GM06990 (cell line): Measurements from ENCODE around the gene ANO1.

Experiments
- DNase-seq: peaks from one replicate; pipeline ENCODE4 v3.0.0-alpha.2; 2011; ENCODE audit not compliant: insufficient read length; ENCODE audit errors: extremely low read depth
- H3K27me3 ChIP-seq: replicated peaks from 2 replicates; pipeline ENCODE4 v1.6.0; 2011; ENCODE audit warnings: low read length; ENCODE audit not compliant: control insufficient read depth, insufficient read depth
- H3K36me3 ChIP-seq: 2 replicates; pipeline ENCODE4 v1.5.1; 2011; ENCODE audit warnings: low read length; ENCODE audit not compliant: control insufficient read depth, insufficient read depth
- H3K4me3 ChIP-seq: replicated peaks from 2 replicates; pipeline ENCODE4 v1.5.1; 2011; ENCODE audit warnings: low read depth, mild to moderate bottlenecking, control low read depth, low read length
- TF ChIP-seq, protein P1 (sequence below): IDR thresholded peaks from 2 replicates; pipeline ENCODE4 v1.5.1; 2011; ENCODE audit warnings: low read length, control low read depth, mild to moderate bottlenecking, inconsistent platforms; ENCODE audit not compliant: insufficient read depth, poor library complexity, severe bottlenecking

ANO1 gene

DNA sequence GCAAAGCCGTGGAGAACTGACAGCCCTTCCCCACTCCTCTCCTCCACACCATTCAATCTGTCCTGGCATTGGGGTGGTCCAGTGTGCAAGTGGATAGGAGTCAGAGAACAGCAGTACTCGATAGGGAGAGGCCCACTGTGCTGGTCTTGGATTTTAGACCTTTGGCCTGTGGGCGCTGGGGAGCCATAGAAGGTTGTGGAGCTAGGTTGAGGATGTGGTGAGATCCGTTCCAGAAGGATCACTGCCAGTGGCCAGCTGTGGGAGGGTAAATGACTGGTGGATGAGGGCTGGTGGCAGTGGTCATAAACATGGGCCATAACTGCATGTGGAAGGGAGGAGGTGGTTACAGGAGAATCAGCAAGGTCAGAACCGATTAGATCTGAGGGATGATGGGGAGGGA is 28.6 kb downstream of the ANO1 start:
- TF ChIP-seq, protein P1, sequence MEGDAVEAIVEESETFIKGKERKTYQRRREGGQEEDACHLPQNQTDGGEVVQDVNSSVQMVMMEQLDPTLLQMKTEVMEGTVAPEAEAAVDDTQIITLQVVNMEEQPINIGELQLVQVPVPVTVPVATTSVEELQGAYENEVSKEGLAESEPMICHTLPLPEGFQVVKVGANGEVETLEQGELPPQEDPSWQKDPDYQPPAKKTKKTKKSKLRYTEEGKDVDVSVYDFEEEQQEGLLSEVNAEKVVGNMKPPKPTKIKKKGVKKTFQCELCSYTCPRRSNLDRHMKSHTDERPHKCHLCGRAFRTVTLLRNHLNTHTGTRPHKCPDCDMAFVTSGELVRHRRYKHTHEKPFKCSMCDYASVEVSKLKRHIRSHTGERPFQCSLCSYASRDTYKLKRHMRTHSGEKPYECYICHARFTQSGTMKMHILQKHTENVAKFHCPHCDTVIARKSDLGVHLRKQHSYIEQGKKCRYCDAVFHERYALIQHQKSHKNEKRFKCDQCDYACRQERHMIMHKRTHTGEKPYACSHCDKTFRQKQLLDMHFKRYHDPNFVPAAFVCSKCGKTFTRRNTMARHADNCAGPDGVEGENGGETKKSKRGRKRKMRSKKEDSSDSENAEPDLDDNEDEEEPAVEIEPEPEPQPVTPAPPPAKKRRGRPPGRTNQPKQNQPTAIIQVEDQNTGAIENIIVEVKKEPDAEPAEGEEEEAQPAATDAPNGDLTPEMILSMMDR, result no peak
- DNase-seq, result no peak
- Histone ChIP-seq H3K36me3 (no peaks in the 10 kb centered on the region), H3K27me3 (no peaks in the 10 kb centered on the region; the same call in 1 of the 2 replicates), H3K4me3 (no peak overlapping the region)

GRCh38 chr11:70107191-70107590 is 29.1 kb downstream of the ANO1 start:
- no peaks in the 10 kb centered on the region; the same call in 1 of the 2 replicates for H3K27me3 ChIP-seq
- TF ChIP-seq, protein P1, result no peak
- no peak for DNase-seq
- no peaks in the 10 kb centered on the region for H3K36me3 ChIP-seq
- H3K4me3 ChIP-seq, result no peak overlapping the region

GRCh38 chr11:70107756-70108155 is 29.6 kb downstream of the ANO1 start:
- H3K4me3 ChIP-seq, result no peak overlapping the region
- no peak for DNase-seq
- H3K36me3 ChIP-seq, result no peaks in the 10 kb centered on the region
- TF ChIP-seq, protein P1, result no peak
- H3K27me3 ChIP-seq, result no peaks in the 10 kb centered on the region; the same call in 1 of the 2 replicates

- H3K4me3 ChIP-seq, result no peak overlapping the region
- H3K27me3 ChIP-seq, result no peaks in the 10 kb centered on the region; the same call in 1 of the 2 replicates
- H3K36me3 ChIP-seq, result no peaks in the 10 kb centered on the region
- TF ChIP-seq, protein P1, result no peak
- no peak for DNase-seq
These were observed 30.1 kb downstream of the ANO1 start for GRCh38 chr11:70108250-70108649.

GRCh38 chr11:70109006-70109405 is 30.9 kb downstream of the ANO1 start:
- Histone ChIP-seq H3K4me3 (no peak overlapping the region), H3K36me3 (no peaks in the 10 kb centered on the region), H3K27me3 (no peaks in the 10 kb centered on the region; the same call in 1 of the 2 replicates)
- TF ChIP-seq, protein P1, result no peak
- DNase-seq, result no peak

DNA sequence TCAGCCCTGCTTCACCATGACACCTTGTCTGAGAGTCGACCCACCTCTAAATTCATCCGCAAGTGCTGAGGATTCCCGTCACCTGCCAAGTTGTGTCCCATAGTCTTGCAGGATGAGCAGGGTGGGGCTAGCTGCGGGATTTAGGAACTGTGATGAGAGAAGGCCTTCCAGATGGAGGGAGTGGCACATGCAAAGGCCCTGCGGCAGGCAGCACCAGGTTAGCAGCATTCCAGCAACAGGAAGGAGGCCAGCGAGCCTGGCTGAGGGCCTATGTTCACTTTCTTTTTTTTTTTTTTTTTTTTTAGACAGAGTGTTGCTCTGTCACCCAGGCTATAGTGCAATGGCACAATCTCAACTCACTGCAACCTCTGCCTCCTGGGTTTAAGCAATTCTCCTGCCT is 31.8 kb downstream of the ANO1 start:
- no peaks in the 10 kb centered on the region; the same call in 1 of the 2 replicates for H3K27me3 ChIP-seq
- TF ChIP-seq, protein P1, result no peak

More for the DNA sequence above, 31.8 kb downstream of the ANO1 start:
- Histone ChIP-seq H3K4me3 (no peak overlapping the region), H3K36me3 (no peaks in the 10 kb centered on the region)
- no peak for DNase-seq
